SK-N-MC (cell line): Measurements from ENCODE around the gene VGLL2.

ENCODE experiments used
- FOXP2 ChIP-seq: optimal IDR thresholded peaks from 2 replicates; pipeline ENCODE3; 2011; ENCODE audit warnings: mild to moderate bottlenecking, moderate library complexity; ENCODE audit not compliant: insufficient read depth; ENCODE audit errors: extremely low read length, control extremely low read depth
- POLR2AphosphoS5 ChIP-seq: IDR thresholded peaks from 2 replicates; pipeline ENCODE4 v1.6.1; 2012; ENCODE audit warnings: mild to moderate bottlenecking, low read depth, low read length, borderline replicate concordance

DNA sequence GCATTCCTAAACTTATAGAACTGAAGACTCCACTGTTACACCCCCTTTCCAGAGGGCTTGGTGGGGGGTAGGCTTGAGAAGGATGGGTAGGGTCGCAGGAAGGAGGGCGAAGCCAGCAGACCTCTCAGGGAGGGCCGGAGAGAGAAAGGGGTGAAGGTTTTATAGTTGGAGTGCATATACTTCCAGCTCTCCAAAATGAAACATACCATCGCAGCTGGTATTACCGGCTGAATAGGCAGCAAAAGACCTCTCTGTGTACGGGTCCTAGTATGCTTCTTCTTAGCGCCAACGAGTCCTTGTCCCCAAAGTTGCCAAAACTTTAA, 1.0 kb upstream of the VGLL2 start:
- TF ChIP-seq FOXP2 (no peak), POLR2AphosphoS5 (no peak)
